ENCODE data around the gene SLC6A18.
"Not testable (repeated sequence)": the region's sequence is repeated elsewhere in the genome, so short reads cannot be mapped to it uniquely, and the experiment has no call there.

The SLC6A18 gene

DNA sequence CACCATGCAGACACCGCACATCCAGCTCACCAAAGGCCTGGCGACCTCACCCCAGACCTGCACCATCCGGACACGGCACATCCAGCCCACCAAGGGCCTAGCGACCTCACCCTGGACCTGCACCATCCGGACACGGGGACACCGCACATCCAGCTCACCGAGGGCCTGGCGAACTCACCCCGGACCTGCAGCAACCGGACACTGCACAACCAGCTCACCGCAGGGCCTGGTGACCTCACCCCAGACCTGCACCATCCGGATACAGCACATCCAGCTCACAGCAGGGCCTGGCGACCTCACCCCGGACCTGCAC, 58.5 kb downstream of the SLC6A18 start:
- H3K27me3 ChIP-seq (ENCODE audit: control insufficient read depth, low read length); H3K4me1 ChIP-seq (ENCODE audit: control insufficient read depth, low read length); H4K20me1 ChIP-seq (ENCODE audit: control insufficient read depth, insufficient read depth, low read depth, low read length); H3K4me2 ChIP-seq (ENCODE audit: low read length); H3K4me3 ChIP-seq (ENCODE audit: low read length); H3K27ac ChIP-seq (ENCODE audit: low read depth, low read length); H3F3A ChIP-seq (ENCODE audit: control insufficient read depth, insufficient read depth); H3K9me2 ChIP-seq (replicated peaks; ENCODE audit: control insufficient read depth, low read length); H3K9me3 ChIP-seq (ENCODE audit: control insufficient read depth, insufficient read depth, low read length): not testable (repeated sequence)
- H3K36me3 ChIP-seq (ENCODE audit: control insufficient read depth, low read length) = peaks cover 68% of the 10 kb centered on the region
- H3K79me2 ChIP-seq (ENCODE audit: control insufficient read depth, low read length) = peaks cover 90% of the 10 kb centered on the region

DNA sequence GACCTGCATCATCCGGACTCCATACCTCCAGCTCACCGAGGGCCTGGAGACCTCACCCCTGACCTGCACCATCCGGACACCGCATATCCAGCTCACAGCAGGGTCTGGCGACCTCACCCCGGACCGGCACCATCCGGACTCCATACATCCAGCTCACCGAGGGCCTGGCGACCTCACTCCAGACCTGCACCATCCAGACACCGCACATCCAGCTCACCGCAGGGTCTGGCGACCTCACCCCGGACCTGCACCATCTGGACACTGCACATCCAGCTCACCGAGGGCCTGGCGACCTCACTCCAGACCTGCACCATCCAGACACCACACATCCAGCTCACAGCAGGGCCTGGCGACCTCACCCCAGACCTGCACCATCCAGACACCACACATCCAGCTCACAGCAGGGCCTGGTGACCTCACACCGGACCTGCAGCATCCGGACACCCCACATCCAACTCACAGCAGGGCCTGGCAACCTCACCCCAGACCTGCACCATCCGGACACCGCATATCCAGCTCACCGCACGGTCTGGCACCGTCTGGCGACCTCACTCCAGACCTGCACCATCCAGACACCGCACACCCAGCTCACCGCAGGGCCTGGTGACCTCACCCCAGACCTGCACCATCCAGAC, 59.3 kb downstream of the SLC6A18 start:
- H3K4me3 ChIP-seq (ENCODE audit: low read length); H3K27ac ChIP-seq (ENCODE audit: low read depth, low read length); H3K27me3 ChIP-seq (ENCODE audit: control insufficient read depth, low read length); H3K4me1 ChIP-seq (ENCODE audit: control insufficient read depth, low read length); H3K9me3 ChIP-seq (ENCODE audit: control insufficient read depth, insufficient read depth, low read length); H4K20me1 ChIP-seq (ENCODE audit: control insufficient read depth, insufficient read depth, low read depth, low read length); H3K9me2 ChIP-seq (replicated peaks; ENCODE audit: control insufficient read depth, low read length); H3F3A ChIP-seq (ENCODE audit: control insufficient read depth, insufficient read depth); H3K4me2 ChIP-seq (ENCODE audit: low read length): not testable (repeated sequence)
- Histone ChIP-seq H3K36me3 (ENCODE audit: control insufficient read depth, low read length) (peaks cover 64% of the 10 kb centered on the region), H3K79me2 (ENCODE audit: control insufficient read depth, low read length) (peaks cover 89% of the 10 kb centered on the region)

DNA sequence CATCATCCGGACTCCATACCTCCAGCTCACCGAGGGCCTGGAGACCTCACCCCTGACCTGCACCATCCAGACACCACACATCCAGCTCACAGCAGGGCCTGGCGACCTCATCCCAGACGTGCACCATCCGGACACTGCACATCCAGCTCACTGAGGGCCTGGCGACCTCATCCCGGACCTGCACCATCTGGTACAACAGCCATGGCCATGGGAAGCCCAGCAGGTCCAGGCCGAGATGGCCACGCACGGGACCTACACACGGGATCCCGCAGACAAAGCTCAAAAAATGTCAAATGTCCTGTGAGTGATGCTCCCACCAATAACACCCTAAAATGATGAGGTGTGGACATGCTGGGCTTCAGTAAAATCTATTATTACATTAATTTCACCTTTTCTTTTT, 60.0 kb downstream of the SLC6A18 start:
- Histone ChIP-seq H3K4me2 (ENCODE audit: low read length) (no peak overlapping the region), H3K9me3 (ENCODE audit: control insufficient read depth, insufficient read depth, low read length) (no peaks in the 10 kb centered on the region), H3K27ac (ENCODE audit: low read depth, low read length) (no peak overlapping the region), H3K79me2 (ENCODE audit: control insufficient read depth, low read length) (peaks cover 91% of the 10 kb centered on the region), H3K9me2 (replicated peaks; ENCODE audit: control insufficient read depth, low read length) (no peaks in the 10 kb centered on the region), H3K4me3 (ENCODE audit: low read length) (no peak overlapping the region), H3K27me3 (ENCODE audit: control insufficient read depth, low read length) (no peaks in the 10 kb centered on the region), H3F3A (ENCODE audit: control insufficient read depth, insufficient read depth) (peaks cover 5% of the 10 kb centered on the region; the same call in 1 of the 2 replicates), H3K36me3 (ENCODE audit: control insufficient read depth, low read length) (peaks cover 57% of the 10 kb centered on the region), H3K4me1 (ENCODE audit: control insufficient read depth, low read length) (no peaks in the 10 kb centered on the region), H4K20me1 (ENCODE audit: control insufficient read depth, insufficient read depth, low read depth, low read length) (no peaks in the 10 kb centered on the region)
- TF ChIP-seq EZH2phosphoT487 (IDR thresholded peaks at IDR 0.05; ENCODE audit: borderline replicate concordance, low read length) = no peak
- TF ChIP-seq, protein P1, sequence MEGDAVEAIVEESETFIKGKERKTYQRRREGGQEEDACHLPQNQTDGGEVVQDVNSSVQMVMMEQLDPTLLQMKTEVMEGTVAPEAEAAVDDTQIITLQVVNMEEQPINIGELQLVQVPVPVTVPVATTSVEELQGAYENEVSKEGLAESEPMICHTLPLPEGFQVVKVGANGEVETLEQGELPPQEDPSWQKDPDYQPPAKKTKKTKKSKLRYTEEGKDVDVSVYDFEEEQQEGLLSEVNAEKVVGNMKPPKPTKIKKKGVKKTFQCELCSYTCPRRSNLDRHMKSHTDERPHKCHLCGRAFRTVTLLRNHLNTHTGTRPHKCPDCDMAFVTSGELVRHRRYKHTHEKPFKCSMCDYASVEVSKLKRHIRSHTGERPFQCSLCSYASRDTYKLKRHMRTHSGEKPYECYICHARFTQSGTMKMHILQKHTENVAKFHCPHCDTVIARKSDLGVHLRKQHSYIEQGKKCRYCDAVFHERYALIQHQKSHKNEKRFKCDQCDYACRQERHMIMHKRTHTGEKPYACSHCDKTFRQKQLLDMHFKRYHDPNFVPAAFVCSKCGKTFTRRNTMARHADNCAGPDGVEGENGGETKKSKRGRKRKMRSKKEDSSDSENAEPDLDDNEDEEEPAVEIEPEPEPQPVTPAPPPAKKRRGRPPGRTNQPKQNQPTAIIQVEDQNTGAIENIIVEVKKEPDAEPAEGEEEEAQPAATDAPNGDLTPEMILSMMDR (IDR thresholded peaks at IDR 0.05; ENCODE audit: low read depth, low read length, poor library complexity, severe bottlenecking) = no peak

DNA sequence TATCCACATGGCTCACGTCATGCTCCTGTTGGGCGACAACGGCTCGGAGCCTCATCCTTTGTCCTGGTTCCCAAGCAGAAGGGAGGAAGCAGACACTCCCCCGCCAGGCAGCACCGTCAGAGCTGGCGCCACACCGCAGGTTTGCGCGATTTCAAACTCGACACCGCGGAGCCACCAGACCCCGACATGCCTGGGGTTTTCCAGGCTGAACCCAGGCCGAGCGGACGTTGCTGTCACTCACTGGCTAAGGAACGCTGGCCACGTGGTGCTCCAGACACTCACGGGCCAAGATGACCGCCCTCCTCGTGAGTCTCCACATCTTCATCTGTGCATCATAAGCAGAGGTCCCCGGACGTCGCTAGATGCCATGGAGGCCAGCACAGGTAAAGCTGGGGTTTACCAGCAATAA, 60.7 kb downstream of the SLC6A18 start:
- TF ChIP-seq, protein P1 (IDR thresholded peaks at IDR 0.05; ENCODE audit: low read depth, low read length, poor library complexity, severe bottlenecking) = no peak
- TF ChIP-seq EZH2phosphoT487 (IDR thresholded peaks at IDR 0.05; ENCODE audit: borderline replicate concordance, low read length) = no peak
- H3K27me3 ChIP-seq (ENCODE audit: control insufficient read depth, low read length) = no peaks in the 10 kb centered on the region
- no peak overlapping the region for H3K4me3 ChIP-seq (ENCODE audit: low read length)
- H3K9me2 ChIP-seq (replicated peaks; ENCODE audit: control insufficient read depth, low read length) = no peaks in the 10 kb centered on the region
- H3K4me2 ChIP-seq (ENCODE audit: low read length) = no peak overlapping the region
- H3K36me3 ChIP-seq (ENCODE audit: control insufficient read depth, low read length) = peaks cover 50% of the 10 kb centered on the region
- peaks cover 5% of the 10 kb centered on the region; the same call in 1 of the 2 replicates for H3F3A ChIP-seq (ENCODE audit: control insufficient read depth, insufficient read depth)
- H3K79me2 ChIP-seq (ENCODE audit: control insufficient read depth, low read length) = peaks cover 87% of the 10 kb centered on the region
- no peaks in the 10 kb centered on the region for H3K4me1 ChIP-seq (ENCODE audit: control insufficient read depth, low read length)
- H4K20me1 ChIP-seq (ENCODE audit: control insufficient read depth, insufficient read depth, low read depth, low read length) = no peaks in the 10 kb centered on the region
- no peak overlapping the region for H3K27ac ChIP-seq (ENCODE audit: low read depth, low read length)
- H3K9me3 ChIP-seq (ENCODE audit: control insufficient read depth, insufficient read depth, low read length) = no peaks in the 10 kb centered on the region
